Right ventricle myocardium inferior (tissue), 1 donor: ENCODE data around the gene TTC7B. TPM values are rescaled to one million over a fixed set of nuclear protein-coding genes. Genes with fewer than 3 reads are reported as not detected.
A peak's percentile ranks its signal among the peaks of the same experiment; 100 is the strongest.
"Not testable (repeated sequence)": the region's sequence is repeated elsewhere in the genome, so short reads cannot be mapped to it uniquely, and the experiment has no call there.

Source experiments
- ATAC-seq: fragments of 200-7000 bp; cut with Tn5 transposase; one replicate; pipeline ENCODE4 v1.9.1; 2020; ENCODE audit warnings: mild to moderate bottlenecking, moderate library complexity
- DNase-seq: peaks from one replicate; pipeline ENCODE4 v3.0.0; 2021; ENCODE audit errors: missing footprints
- intact Hi-C: fragments of 100-400 bp; cut with DNase I; formaldehyde crosslinking; loops from one replicate; pipeline ENCODE4 v1.11.0; 2022
- total RNA-seq: library from RNA; stranded (reverse); fragmentation: NEBNext Ultra II Directional; extraction: Animal tissue kit (Norgen Biotek cat#: 25700); gene quantifications from one replicate; pipeline ENCODE4 v1.2.1, GENCODE V29; 2021
- donor health status: DM: no; HTN: yes; CAD: no; lungs with severe emphysema.

The TTC7B gene
- total RNA-seq, 1 donor from 2014 or later = 67.5 TPM

- DNase-seq, intact Hi-C loops, ATAC-seq: not testable (repeated sequence)
Measured at GRCh38 chr14:90526536-90526935, 289.7 kb downstream of the TTC7B start.

GRCh38 chr14:90525353-90526028 is 290.7 kb downstream of the TTC7B start:
- intact Hi-C loops, ATAC-seq: not testable (repeated sequence)
- DNase-seq = peak; percentile 57

- DNase-seq (no peak), ATAC-seq (no peak)
- intact Hi-C loops = no loop called here
Measured at GRCh38 chr14:90523961-90524875, 292.0 kb downstream of the TTC7B start.

DNA sequence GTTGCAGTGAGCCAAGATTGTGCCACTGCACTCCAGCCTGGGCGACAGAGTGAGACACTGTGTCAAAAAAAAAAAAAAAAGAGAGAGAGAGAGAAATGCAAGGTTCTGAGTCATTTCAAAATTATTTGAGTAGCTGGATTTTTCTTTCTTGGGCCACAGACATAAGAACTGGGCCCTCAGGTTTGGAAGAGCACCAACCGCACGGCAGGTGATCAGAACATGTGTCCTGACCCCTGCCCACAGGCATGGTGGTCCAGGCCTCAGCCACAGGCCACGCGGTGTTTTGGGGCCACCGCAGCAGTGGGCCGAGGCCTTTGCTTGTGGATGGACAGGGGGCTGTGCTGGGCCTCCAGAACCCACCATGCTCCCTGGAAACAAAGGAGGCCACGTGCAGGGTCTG is 292.7 kb downstream of the TTC7B start:
- intact Hi-C loops = no loop called here
- ATAC-seq (no peak), DNase-seq (no peak)

GRCh38 chr14:90522571-90523191 is 293.5 kb downstream of the TTC7B start:
- ATAC-seq (peak; percentile 37), DNase-seq (peak; percentile 74)
- intact Hi-C loops = no loop called here

DNA sequence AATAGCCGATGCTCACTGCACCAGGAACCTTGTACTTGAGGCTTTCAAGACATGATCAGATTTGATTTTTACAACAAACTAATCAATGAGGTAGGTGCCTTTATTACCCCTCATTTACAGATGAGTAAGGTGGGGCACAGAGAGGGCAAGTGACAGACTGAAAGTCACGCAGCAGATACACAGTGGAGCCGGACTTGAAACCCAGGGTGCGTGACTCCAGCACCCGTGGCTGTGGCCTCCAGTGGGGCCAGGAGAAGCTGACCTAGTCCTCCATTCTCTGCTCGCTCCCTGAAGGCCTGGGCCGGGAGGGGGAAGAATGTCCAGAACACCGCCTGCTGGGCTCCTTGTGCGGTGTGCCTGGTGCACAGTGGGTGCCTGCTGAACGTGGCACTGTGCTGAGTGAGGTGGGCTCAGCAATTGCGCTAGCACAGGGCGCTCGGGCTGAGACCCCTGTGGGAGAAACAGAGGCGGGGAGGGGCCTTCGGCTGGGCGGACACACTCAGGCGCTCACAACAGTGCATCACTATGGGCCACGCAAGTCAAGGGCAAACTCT is 294.2 kb downstream of the TTC7B start:
- no peak for DNase-seq
- no peak for ATAC-seq
- intact Hi-C loops = no loop called here

- intact Hi-C loops = no loop called here
- DNase-seq = no peak
- peak; percentile 11 for ATAC-seq
Measured at GRCh38 chr14:90521084-90521929, 294.9 kb downstream of the TTC7B start.

GRCh38 chr14:90520326-90520725 is 295.9 kb downstream of the TTC7B start:
- DNase-seq (peak; percentile 64), ATAC-seq (no peak)
- intact Hi-C loops = no loop called here

- ATAC-seq (no peak), DNase-seq (no peak)
- intact Hi-C loops = loop anchor here (5.0 kb wide), 1 partner anchor 178 kb away; no protein-coding TSS in a partner anchor
Measured at GRCh38 chr14:90519262-90519920, 296.8 kb downstream of the TTC7B start.

DNA sequence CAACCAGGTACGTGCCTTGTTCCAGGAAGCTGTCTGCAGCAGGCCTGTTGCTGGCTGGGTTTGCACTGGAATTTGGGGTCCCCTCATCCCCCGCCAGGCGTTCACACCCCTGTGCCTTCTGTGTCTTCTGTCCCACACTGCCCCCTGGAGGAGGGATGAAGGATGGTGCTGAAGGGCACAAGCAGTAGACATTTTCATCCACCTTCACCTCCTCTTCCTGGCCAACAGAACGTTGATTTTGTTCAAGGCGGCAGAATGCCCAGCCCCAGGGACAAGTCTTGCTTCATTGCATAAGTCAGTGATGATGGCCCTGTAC is 297.3 kb downstream of the TTC7B start:
- ATAC-seq (no peak), DNase-seq (no peak)
- intact Hi-C loops = loop anchor here (5.0 kb wide), 1 partner anchor 178 kb away; no protein-coding TSS in a partner anchor

DNA sequence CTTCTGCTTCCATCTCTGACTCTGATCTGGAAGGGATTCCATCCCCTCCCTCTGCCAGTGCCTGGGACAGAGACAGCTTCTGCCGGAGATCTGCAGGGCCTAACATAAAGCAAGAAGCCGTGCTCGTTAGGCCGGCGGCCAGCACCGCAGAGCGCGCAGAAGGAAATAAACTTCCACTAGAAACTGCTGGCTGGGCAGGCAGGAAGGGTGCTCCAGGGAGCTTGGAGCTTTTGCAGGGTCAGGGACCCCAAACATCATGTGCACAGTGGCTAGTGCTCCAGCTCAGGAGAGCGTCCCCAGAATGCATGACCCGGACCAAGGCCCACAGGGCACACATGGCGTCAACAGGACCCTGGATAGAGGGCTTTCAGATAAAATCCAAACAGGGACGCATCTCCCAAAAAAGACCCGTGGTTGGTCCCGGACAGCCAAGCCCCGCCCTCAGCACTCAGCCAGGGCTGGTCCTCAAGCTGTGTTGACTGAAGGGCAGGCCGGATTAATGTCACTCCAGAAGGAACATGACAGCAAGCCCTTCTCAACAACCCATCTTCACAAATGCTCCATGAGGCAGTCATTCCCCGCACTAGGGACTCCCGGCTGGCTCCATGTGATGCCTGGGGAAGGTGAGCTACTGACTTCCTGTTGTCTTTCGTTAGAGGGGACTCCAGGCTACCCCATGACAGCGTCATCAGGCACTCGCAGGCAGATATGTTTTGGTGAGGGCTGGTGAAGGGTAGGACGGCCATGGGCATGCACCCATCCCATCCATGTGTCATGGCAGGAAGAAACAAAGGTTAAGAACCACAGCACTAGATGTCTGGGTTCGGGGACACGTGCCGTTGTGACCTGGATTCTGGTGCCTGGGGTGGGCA is 297.9 kb downstream of the TTC7B start:
- intact Hi-C loops = loop anchor here (5.0 kb wide), 1 partner anchor 179 kb away; no protein-coding TSS in a partner anchor
- no peak for ATAC-seq
- DNase-seq = peak; percentile 58

DNA sequence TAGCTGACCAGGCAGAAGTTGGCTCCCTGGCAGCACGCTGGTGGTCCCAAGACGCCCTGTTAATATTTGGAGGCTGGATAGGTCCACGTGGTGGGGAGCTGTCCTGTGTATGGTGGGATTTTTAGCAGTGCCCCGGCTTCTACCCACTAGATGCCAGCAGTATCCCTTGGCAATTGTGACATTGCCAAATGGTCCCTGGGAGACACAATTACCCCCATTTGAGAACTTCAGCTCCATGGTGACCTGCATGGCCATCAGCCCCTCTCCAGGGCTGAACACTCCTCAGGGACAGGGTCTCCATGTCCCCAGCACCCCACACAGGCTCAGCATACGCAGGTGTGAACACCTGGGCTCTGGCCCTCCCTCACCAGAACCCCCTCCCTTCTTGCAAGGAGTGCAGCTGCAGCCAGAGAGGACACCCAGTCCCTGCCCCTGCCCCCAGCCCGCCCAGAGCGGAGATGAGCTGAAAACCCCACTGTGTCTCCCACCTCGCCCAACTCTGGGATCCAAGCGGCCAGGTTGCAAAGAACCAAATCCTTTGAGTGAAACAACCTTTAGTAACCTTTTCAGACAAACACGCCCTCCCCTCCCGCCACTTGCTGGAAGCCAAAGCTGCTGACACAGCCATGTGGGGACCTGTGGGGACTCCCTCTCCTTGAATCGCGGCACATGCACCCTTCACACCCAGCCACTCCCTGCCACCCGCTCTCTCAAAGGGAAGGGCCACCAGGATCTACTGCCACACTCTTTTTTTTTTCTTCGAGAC is 299.0 kb downstream of the TTC7B start:
- intact Hi-C loops = loop anchor here (5.0 kb wide), 1 partner anchor 180 kb away; no protein-coding TSS in a partner anchor

GRCh38 chr14:90514566-90514965 is 301.7 kb downstream of the TTC7B start:
- no peak for DNase-seq
- no peak for ATAC-seq
- intact Hi-C loops = loop anchor here (5.0 kb wide), 3 partner anchors 33 to 243 kb away; partner anchors contain the start of gene CALM1

More for the DNA sequence above, 299.0 kb downstream of the TTC7B start:
- ATAC-seq (no peak), DNase-seq (peak; percentile 46)

DNA sequence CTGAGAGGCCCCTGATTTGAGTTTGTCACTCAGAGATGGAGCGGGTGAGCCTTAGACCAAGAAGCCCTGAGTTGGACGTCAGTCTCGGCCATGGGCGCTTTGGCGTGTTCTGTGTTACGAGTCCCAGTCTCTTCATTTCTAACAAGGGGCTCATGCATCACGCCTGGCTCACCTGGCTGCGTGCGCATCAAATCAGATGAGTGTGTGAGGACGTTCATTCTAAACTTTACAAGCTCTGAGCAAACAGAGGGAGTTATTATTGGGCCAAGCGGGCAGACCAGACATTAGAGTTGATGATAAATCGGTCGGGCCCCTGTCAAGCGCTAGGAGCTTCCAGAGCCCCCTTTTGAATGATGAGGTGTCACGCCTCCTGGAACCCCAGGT is 302.2 kb downstream of the TTC7B start:
- intact Hi-C loops = loop anchor here (5.0 kb wide), 3 partner anchors 33 to 243 kb away; partner anchors contain the start of gene CALM1
- no peak for DNase-seq
- ATAC-seq = no peak

GRCh38 chr14:90513161-90514014 is 302.8 kb downstream of the TTC7B start:
- peak; percentile 91 for DNase-seq
- intact Hi-C loops = loop anchor here (2.0 to 5.0 kb wide), 4 partner anchors 34 to 244 kb away; partner anchors contain the start of gene CALM1
- ATAC-seq = peak; percentile 91
